Smooth muscle cell (in vitro differentiated cells): ENCODE measurements around the gene RPTOR. TPM values are rescaled to one million over a fixed set of nuclear protein-coding genes. Genes with fewer than 3 reads are reported as not detected.
"Not testable (repeated sequence)": the region's sequence is repeated elsewhere in the genome, so short reads cannot be mapped to it uniquely, and the experiment has no call there.

ENCODE experiments used
- DNase-seq: peaks from one replicate; lab custom pipeline; 2025; ENCODE audit not compliant: unreplicated experiment; lab: John Stamatoyannopoulos, UW
- H2AFZ ChIP-seq: fragments of 200-600 bp; sonication (generic); 2 replicates; pipeline ENCODE4 v1.6.0; 2016; ENCODE audit warnings: antibody characterized with exemption, low read depth, mild to moderate bottlenecking
- H3F3A ChIP-seq: fragments of 200-600 bp; sonication (generic); 2 replicates; pipeline ENCODE4 v1.6.0; 2017; ENCODE audit warnings: antibody characterized with exemption, low read depth
- H3K27ac ChIP-seq: fragments of 200-600 bp; sonication (generic); 2 replicates; pipeline ENCODE4 v1.5.1; 2016; ENCODE audit warnings: low read depth, mild to moderate bottlenecking
- H3K27me3 ChIP-seq: fragments of 200-600 bp; sonication (generic); 2 replicates; pipeline ENCODE4 v1.6.1; 2016; ENCODE audit warnings: low read depth, mild to moderate bottlenecking
- H3K36me3 ChIP-seq: fragments of 200-600 bp; sonication (generic); 2 replicates; pipeline ENCODE4 v1.5.1; 2016; ENCODE audit warnings: low read depth
- H3K4me1 ChIP-seq: fragments of 200-600 bp; sonication (generic); 2 replicates; pipeline ENCODE4 v1.5.1; 2016; ENCODE audit warnings: low read depth
- H3K4me2 ChIP-seq: fragments of 200-600 bp; sonication (generic); 2 replicates; pipeline ENCODE4 v1.6.0; 2016; ENCODE audit warnings: mild to moderate bottlenecking
- H3K4me3 ChIP-seq: fragments of 200-600 bp; sonication (generic); 2 replicates; pipeline ENCODE4 v1.5.1; 2016; ENCODE audit warnings: mild to moderate bottlenecking
- H3K79me2 ChIP-seq: fragments of 200-600 bp; sonication (generic); 2 replicates; pipeline ENCODE4 v1.6.0; 2016; ENCODE audit warnings: low read depth, mild to moderate bottlenecking
- H3K9ac ChIP-seq: fragments of 200-600 bp; sonication (generic); 2 replicates; pipeline ENCODE4 v1.6.0; 2016; ENCODE audit warnings: low read depth
- H3K9me3 ChIP-seq: fragments of 200-600 bp; sonication (generic); replicated peaks from 2 replicates; pipeline ENCODE4 v1.5.1; 2016; ENCODE audit warnings: low read depth
- H4K20me1 ChIP-seq: fragments of 200-600 bp; sonication (generic); 2 replicates; pipeline ENCODE4 v1.6.0; 2016; ENCODE audit warnings: low read depth
- WGBS: methylation state at CpG from one replicate; pipeline ENCODE4 v1.1.7; 2016; ENCODE audit warnings: low lambda C conversion rate; 5-methylcytosine and 5-hydroxymethylcytosine counted together
- polyA plus RNA-seq: library from polyadenylated mRNA; unstranded; fragments of >200 nt; fragmentation: Nextera tagmentation; extraction: Ambion mirVana; gene quantifications from 2 replicates; pipeline ENCODE4 v1.2.1, GENCODE V29; 2016
- total RNA-seq: library from RNA; depleted of rRNA; stranded (reverse); fragments of >200 nt; gene quantifications from 2 replicates; pipeline ENCODE4 v1.2.3, GENCODE V29; 2014
- TF ChIP-seq, protein P1 (sequence below): fragments of 200-600 bp; sonication (generic); IDR thresholded peaks from 2 replicates; pipeline ENCODE4 v1.5.1; 2017; ENCODE audit warnings: borderline replicate concordance, mild to moderate bottlenecking, antibody characterized with exemption; ENCODE audit not compliant: insufficient read depth, poor library complexity, severe bottlenecking

Gene RPTOR
- total and polyA plus RNA-seq, 2 experiments from 2014 or later, result 10.6 to 12.2 TPM

DNA sequence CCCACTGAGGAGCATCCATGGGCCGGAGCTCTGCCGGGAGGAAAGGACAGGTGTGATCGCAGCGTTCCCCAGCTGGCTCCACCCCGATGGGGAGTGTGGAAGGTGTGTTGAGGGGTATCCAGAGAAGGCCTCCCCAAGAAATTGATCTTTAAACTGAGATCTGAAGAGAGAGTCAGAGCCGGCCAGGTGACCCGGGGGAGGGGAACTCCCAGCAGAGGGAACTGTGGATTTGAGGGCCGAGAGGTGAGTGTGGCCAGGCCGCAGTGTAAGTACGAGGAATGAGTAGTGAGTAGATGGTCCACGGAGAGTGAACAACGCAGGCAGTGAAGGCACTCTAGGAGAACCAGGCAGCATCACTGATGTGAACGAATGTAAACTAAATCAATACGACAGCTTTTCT is 80.2 kb downstream of the RPTOR start:
- H3K9me3 ChIP-seq, result no peaks in the 10 kb centered on the region
- H3K36me3 ChIP-seq, result no peaks in the 10 kb centered on the region
- no peak overlapping the region for H2AFZ ChIP-seq
- H3K4me3 ChIP-seq, result no peak overlapping the region
- 88% methylated on average over 14 of the region's 14 CpGs for WGBS
- no peaks in the 10 kb centered on the region for H3K27me3 ChIP-seq
- no peak for DNase-seq
- H3K79me2 ChIP-seq, result peaks cover 54% of the 10 kb centered on the region
- no peaks in the 10 kb centered on the region for H3F3A ChIP-seq
- no peak overlapping the region for H3K9ac ChIP-seq
- H3K27ac ChIP-seq, result no peak overlapping the region
- H4K20me1 ChIP-seq, result peaks cover 64% of the 10 kb centered on the region
- no peaks in the 10 kb centered on the region for H3K4me1 ChIP-seq
- no peak overlapping the region for H3K4me2 ChIP-seq
- TF ChIP-seq, protein P1, sequence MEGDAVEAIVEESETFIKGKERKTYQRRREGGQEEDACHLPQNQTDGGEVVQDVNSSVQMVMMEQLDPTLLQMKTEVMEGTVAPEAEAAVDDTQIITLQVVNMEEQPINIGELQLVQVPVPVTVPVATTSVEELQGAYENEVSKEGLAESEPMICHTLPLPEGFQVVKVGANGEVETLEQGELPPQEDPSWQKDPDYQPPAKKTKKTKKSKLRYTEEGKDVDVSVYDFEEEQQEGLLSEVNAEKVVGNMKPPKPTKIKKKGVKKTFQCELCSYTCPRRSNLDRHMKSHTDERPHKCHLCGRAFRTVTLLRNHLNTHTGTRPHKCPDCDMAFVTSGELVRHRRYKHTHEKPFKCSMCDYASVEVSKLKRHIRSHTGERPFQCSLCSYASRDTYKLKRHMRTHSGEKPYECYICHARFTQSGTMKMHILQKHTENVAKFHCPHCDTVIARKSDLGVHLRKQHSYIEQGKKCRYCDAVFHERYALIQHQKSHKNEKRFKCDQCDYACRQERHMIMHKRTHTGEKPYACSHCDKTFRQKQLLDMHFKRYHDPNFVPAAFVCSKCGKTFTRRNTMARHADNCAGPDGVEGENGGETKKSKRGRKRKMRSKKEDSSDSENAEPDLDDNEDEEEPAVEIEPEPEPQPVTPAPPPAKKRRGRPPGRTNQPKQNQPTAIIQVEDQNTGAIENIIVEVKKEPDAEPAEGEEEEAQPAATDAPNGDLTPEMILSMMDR, result no peak

DNA sequence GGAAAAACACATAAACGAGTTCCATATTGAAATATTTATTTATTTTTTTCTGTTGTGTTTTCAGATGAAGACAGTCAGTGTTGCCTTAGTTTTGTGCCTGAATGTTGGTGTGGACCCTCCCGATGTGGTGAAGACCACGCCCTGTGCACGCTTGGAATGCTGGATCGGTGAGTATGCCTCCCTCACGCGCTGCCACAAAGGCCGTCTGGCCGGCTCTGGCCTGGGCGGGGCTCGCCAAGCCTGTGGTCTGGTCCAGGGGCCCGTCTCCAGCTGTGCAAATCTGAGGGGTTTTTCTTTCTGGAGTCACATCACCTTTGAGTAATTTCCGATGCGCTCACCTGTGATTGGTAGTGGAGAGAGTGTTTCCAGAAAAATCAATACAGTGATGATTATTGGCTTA is 81.0 kb downstream of the RPTOR start:
- Histone ChIP-seq H3K36me3 (no peaks in the 10 kb centered on the region), H3F3A (no peaks in the 10 kb centered on the region), H3K4me1 (no peaks in the 10 kb centered on the region), H3K9me3 (no peaks in the 10 kb centered on the region), H3K4me3 (no peak overlapping the region), H4K20me1 (peaks cover 68% of the 10 kb centered on the region), H3K79me2 (peaks cover 52% of the 10 kb centered on the region), H2AFZ (no peak overlapping the region), H3K9ac (no peak overlapping the region), H3K27me3 (no peaks in the 10 kb centered on the region), H3K4me2 (no peak overlapping the region), H3K27ac (no peak overlapping the region)
- no peak for DNase-seq
- TF ChIP-seq, protein P1, result no peak
- 82% methylated on average over 14 of the region's 14 CpGs for WGBS

DNA sequence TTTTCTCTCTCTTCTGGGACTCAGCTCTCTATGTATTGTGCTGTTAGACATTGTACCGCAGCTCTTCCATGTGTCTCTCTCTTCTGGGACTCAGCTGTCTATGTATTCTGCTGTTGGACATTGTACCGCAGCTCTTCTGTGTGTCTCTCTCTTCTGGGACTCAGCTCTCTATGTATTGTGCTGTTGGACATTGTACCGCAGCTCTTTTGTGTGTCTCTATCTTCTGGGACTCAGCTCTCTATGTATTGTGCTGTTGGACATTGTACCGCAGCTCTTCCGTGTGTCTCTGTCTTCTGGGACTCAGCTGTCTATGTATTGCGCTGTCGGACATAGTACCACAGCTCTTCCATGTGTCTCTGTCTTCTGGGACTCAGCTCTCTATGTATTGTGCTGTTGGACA is 84.2 kb downstream of the RPTOR start:
- Histone ChIP-seq H3K79me2 (peaks cover 26% of the 10 kb centered on the region), H4K20me1 (peaks cover 76% of the 10 kb centered on the region)
- WGBS, result 98% methylated on average over 7 of the region's 7 CpGs
- H3F3A ChIP-seq, H3K27ac ChIP-seq, H3K4me2 ChIP-seq, H2AFZ ChIP-seq, H3K9ac ChIP-seq, H3K4me1 ChIP-seq, H3K9me3 ChIP-seq, H3K36me3 ChIP-seq, H3K27me3 ChIP-seq, DNase-seq, H3K4me3 ChIP-seq: not testable (repeated sequence)

DNA sequence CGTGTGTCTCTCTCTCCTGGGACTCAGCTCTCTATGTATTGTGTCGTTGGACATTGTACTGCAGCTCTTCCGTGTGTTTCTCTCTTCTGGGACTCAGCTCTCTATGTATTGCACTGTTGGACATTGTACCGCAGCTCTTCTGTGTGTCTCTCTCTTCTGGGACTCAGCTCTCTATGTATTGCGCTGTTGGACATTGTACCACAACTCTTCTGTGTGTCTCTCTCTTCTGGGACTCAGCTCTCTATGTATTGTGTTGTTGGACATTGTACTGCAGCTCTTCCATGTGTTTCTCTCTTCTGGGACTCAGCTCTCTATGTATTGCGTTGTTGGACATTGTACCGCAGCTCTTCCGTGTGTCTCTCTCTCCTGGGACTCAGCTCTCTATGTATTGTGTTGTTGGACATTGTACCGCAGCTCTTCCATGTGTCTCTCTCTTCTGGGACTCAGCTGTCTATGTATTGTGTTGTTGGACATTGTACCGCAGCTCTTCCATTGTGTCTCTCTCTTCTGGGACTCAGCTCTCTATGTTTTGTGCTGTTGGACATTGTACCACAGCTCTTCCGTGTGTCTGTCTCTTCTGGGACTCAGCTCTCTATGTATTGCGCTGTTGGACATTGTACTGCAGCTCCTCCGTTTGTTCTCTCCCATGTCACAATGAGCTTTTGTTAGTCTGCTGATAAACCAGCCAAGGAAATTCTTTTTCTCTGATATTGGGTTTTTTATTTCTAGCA is 84.8 kb downstream of the RPTOR start:
- Histone ChIP-seq H3K27ac (no peak overlapping the region), H3K4me1 (peaks cover 8% of the 10 kb centered on the region), H3K27me3 (no peaks in the 10 kb centered on the region), H4K20me1 (peaks cover 72% of the 10 kb centered on the region), H3F3A (no peaks in the 10 kb centered on the region), H3K36me3 (no peaks in the 10 kb centered on the region), H3K9ac (no peak overlapping the region), H3K9me3 (no peaks in the 10 kb centered on the region), H3K79me2 (peaks cover 20% of the 10 kb centered on the region), H2AFZ (no peak overlapping the region), H3K4me3 (no peak overlapping the region), H3K4me2 (no peak overlapping the region)
- TF ChIP-seq, protein P1, result no peak
- DNase-seq, result no peak
- 80% methylated on average over 13 of the region's 13 CpGs for WGBS
